ENCODE measurements around the gene ZNF407. TPM values are rescaled to one million over a fixed set of nuclear protein-coding genes. Genes with fewer than 3 reads are reported as not detected.

Gene ZNF407
- polyA plus RNA-seq, 6 donors from 2014 or later = 1.6 to 9.5 (median 4.9) TPM

DNA sequence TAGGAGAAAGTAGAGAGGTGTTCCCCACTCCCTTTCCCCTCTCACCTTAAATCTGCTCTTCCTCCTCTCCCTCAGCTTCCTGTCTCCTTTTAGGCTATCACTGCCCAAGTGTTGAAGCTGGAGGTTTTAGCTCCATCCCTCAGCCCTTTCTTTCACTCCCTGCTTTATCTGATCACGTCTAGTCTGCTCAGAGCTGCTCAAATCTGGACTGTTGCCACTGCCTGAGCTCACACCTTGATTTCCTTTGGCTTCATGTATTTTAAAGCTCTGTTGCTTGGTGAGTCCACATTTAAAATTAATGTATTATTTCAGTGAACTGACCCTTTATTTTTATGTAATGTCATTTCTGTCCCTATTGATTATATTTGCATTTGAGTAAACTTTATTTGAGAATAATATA, 374.7 kb downstream of the ZNF407 start:
- DNase-seq (no peak), ATAC-seq (ENCODE audit: low read depth in 2 of 2) (no peak)
- Mint-ChIP-seq H3K27me3 (no peaks in the 10 kb centered on the region), H3K9me3 (no peaks in the 10 kb centered on the region), H3K27ac (peak overlapping the region in 2 of 6 donors; percentile 44 to 75), H3K36me3 (peaks cover 0 to 9% of the 10 kb centered on the region in 2 donors), H3K4me3 (no peak overlapping the region), H3K4me1 (peaks cover 0 to 8% (median 2%) of the 10 kb centered on the region in 3 donors)

DNA sequence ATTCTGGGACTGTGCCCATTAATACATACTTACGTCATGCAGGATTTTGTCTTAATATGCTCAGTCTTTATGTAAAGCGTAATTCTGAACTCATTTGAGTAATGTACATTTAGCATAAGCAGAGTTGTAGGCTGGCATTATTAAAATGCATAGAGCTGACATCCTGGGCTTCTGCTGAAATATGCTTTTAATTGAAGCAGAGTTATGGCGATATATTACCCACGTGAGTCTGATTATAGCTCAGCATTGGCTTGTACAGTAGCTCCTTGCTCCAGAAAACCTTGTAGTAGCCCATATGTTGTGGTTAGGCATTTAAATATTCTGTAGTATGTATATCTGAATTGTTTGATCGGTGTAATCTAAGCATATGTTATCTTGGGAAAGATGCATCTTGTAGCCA, 377.3 kb downstream of the ZNF407 start:
- H3K4me3 Mint-ChIP-seq = no peak overlapping the region
- H3K4me1 Mint-ChIP-seq = peaks cover 0 to 8% (median 2%) of the 10 kb centered on the region in 3 donors
- H3K9me3 Mint-ChIP-seq = no peaks in the 10 kb centered on the region
- H3K27ac Mint-ChIP-seq = peak overlapping the region in 1 of 6 donors; percentile 13
- no peak for ATAC-seq (ENCODE audit: low read depth in 2 of 2)
- peaks cover 9 to 25% of the 10 kb centered on the region in 2 donors for H3K36me3 Mint-ChIP-seq
- no peaks in the 10 kb centered on the region for H3K27me3 Mint-ChIP-seq
- no peak for DNase-seq

- peaks cover 9 to 25% of the 10 kb centered on the region in 2 donors for H3K36me3 Mint-ChIP-seq
- DNase-seq = no peak
- H3K27ac Mint-ChIP-seq = no peak overlapping the region
- no peak overlapping the region for H3K4me3 Mint-ChIP-seq
- no peaks in the 10 kb centered on the region for H3K27me3 Mint-ChIP-seq
- ATAC-seq (ENCODE audit: low read depth in 2 of 2) = no peak
- H3K4me1 Mint-ChIP-seq = peaks cover 0 to 7% (median 2%) of the 10 kb centered on the region in 3 donors
- no peaks in the 10 kb centered on the region for H3K9me3 Mint-ChIP-seq
Measured at GRCh38 chr18:74976331-74976909, 378.8 kb downstream of the ZNF407 start.

DNA sequence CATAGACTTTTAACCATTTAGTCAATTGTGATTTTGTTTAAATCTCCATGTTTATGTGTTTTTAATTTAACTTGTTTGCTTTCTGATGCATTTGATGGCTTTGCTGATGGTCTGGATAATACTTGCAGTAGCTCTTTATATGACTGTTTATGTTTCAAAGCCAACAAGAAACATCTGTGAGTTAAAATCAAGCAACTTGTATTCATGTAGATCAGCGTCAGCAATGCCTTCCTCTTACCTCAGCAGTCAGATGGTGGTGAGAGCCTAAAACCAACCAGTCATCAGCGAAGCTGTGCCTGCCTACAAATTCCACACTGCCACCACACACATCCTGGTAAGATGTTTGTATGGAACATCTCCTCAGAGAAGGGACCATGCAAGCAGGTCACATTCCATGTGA, 379.4 kb downstream of the ZNF407 start:
- DNase-seq (no peak), ATAC-seq (ENCODE audit: low read depth in 2 of 2) (no peak)
- Mint-ChIP-seq H3K4me1 (peaks cover 0 to 4% (median 2%) of the 10 kb centered on the region in 3 donors), H3K4me3 (no peak overlapping the region), H3K27me3 (no peaks in the 10 kb centered on the region), H3K36me3 (peaks cover 9 to 25% of the 10 kb centered on the region in 2 donors), H3K9me3 (no peaks in the 10 kb centered on the region), H3K27ac (no peak overlapping the region)

DNA sequence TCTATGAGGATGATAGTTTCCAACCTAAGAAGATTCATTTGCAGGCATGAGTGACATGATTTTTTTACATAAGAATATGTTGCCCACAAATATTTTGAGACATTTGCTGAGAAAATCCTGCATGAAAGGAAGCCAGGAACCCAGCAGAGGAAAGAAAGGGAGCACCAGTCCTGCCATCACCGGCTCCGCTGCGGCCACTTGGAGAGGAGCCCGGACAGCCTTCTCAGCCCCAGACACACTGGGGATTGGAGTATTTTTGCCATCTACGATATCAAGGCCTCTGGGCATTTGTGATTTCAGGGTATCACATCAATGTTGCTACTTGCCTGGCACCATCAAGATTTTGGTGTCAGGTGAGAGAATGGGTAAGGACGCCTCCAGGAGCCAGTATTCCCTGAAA, 383.0 kb downstream of the ZNF407 start:
- Mint-ChIP-seq H3K9me3 (no peaks in the 10 kb centered on the region), H3K27ac (no peak overlapping the region), H3K4me3 (no peak overlapping the region), H3K4me1 (no peaks in the 10 kb centered on the region), H3K36me3 (peaks cover 9 to 31% of the 10 kb centered on the region in 2 donors), H3K27me3 (no peaks in the 10 kb centered on the region)
- ATAC-seq (ENCODE audit: low read depth in 2 of 2) (no peak), DNase-seq (no peak)

- H3K4me3 Mint-ChIP-seq = no peak overlapping the region
- no peak for ATAC-seq (ENCODE audit: low read depth in 2 of 2)
- no peaks in the 10 kb centered on the region for H3K27me3 Mint-ChIP-seq
- no peak overlapping the region for H3K27ac Mint-ChIP-seq
- DNase-seq = no peak
- peaks cover 9 to 31% of the 10 kb centered on the region in 2 donors for H3K36me3 Mint-ChIP-seq
- no peaks in the 10 kb centered on the region for H3K4me1 Mint-ChIP-seq
- no peaks in the 10 kb centered on the region for H3K9me3 Mint-ChIP-seq
Measured at GRCh38 chr18:74981476-74981875, 383.8 kb downstream of the ZNF407 start.

DNA sequence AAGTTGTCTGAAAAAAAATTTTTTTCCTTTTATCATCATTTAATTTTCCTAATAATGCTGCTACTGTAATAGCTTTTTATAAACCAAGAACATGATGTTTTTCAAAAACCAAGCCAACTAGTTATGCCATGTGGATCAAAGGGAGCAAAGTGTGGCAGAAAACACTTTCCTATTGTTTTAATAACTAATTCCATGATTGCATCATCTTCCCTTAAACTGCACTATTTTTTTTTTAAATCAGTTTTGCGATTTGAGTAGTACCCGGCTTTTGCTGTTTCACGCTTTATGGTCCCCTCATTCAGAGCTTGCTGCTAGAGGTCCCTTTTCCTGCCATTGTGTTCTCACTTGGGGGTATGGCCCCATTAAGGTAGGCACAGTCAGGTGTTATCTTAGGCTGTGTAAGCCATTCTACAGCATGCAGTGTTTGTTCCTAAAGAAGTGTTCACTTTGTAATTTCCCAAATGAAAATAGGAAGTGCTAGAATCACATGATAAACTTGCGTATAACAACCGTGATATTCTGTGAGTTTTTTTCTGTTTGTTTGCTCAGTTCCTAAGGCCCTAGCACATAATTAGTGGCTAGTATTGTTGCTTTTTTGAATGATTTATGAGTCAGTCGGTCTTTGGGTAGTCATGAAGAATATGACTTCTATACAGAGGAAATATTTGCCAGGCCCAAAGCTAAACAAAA, 385.4 kb downstream of the ZNF407 start:
- ATAC-seq (ENCODE audit: low read depth in 2 of 2) = no peak
- no peaks in the 10 kb centered on the region for H3K4me1 Mint-ChIP-seq
- DNase-seq = no peak
- peak overlapping the region in 1 of 6 donors; percentile 84 for H3K27ac Mint-ChIP-seq
- H3K4me3 Mint-ChIP-seq = no peak overlapping the region
- peaks cover 9 to 25% of the 10 kb centered on the region in 2 donors for H3K36me3 Mint-ChIP-seq
- no peaks in the 10 kb centered on the region for H3K9me3 Mint-ChIP-seq
- H3K27me3 Mint-ChIP-seq = no peaks in the 10 kb centered on the region

- no peak overlapping the region for H3K4me3 Mint-ChIP-seq
- peaks cover 9 to 10% of the 10 kb centered on the region in 2 donors for H3K36me3 Mint-ChIP-seq
- ATAC-seq (ENCODE audit: low read depth in 2 of 2) (no peak), DNase-seq (no peak)
- no peaks in the 10 kb centered on the region for H3K27me3 Mint-ChIP-seq
- H3K27ac Mint-ChIP-seq = peak overlapping the region in 1 of 6 donors; percentile 18
- peaks cover 0 to 7% (median 0%) of the 10 kb centered on the region in 3 donors for H3K4me1 Mint-ChIP-seq
- H3K9me3 Mint-ChIP-seq = no peaks in the 10 kb centered on the region
Measured at GRCh38 chr18:74989134-74989533, 391.5 kb downstream of the ZNF407 start.

DNA sequence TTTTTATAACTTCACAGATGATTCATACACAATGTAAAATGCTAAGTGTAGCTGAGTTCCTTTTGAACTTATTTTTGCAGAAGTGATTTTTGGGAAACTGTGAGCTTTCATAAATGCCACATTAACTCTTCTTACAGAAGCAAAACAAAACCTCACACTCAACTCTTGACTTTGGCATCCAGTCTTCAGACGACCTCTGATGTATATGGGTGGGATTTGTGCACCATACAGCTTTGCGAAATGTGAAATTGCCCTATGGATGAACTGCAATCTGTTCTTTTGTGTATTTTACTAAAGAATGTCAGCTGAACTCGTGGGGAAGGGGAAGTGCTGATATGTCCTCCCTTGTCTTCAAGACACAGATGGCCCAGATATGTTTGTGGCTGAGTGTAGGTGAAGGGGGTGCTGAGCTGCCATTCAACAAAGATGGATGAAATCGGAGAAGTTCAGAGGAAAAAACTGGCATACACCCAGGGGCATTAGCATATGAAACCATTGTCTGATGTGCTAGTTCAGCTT, 393.0 kb downstream of the ZNF407 start:
- H3K36me3 Mint-ChIP-seq = peaks cover 9 to 10% of the 10 kb centered on the region in 2 donors
- DNase-seq (no peak), ATAC-seq (ENCODE audit: low read depth in 2 of 2) (no peak)
- peak overlapping the region in 1 of 6 donors; percentile 23 for H3K27ac Mint-ChIP-seq
- H3K4me3 Mint-ChIP-seq = no peak overlapping the region
- H3K9me3 Mint-ChIP-seq = no peaks in the 10 kb centered on the region
- no peaks in the 10 kb centered on the region for H3K27me3 Mint-ChIP-seq
- peaks cover 0 to 11% (median 4%) of the 10 kb centered on the region in 3 donors for H3K4me1 Mint-ChIP-seq

- Mint-ChIP-seq H3K27me3 (no peaks in the 10 kb centered on the region), H3K4me3 (peak overlapping the region in 3 of 8 donors; percentile 6 to 54 (median 24)), H3K4me1 (peaks cover 0 to 11% (median 4%) of the 10 kb centered on the region in 3 donors), H3K36me3 (peaks cover 15 to 24% of the 10 kb centered on the region in 2 donors), H3K27ac (peak overlapping the region in 5 of 6 donors; percentile 26 to 76 (median 59)), H3K9me3 (peaks cover 0 to 8% (median 0%) of the 10 kb centered on the region in 7 donors)
- ATAC-seq (ENCODE audit: low read depth in 2 of 2) = peak in 1 of 2 donors; percentile 42
- DNase-seq = no peak
Measured at GRCh38 chr18:74994502-74995418, 397.1 kb downstream of the ZNF407 start.

DNA sequence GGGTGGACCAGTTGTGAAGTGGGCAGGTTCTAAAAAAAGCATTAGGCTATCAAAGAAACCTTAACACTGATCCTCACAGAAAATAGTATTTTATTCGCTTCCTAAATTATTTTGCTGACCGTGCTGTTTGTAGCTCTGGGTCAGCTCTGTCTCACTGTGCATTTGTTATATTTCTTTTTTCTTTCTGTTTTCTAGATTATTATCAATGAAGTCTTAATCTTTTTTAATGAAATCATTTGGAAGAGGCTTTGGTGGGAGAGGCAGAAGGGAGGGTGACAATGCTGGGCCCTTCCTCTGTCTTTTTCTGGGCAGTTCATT, 397.7 kb downstream of the ZNF407 start:
- Mint-ChIP-seq H3K9me3 (peaks cover 0 to 8% (median 0%) of the 10 kb centered on the region in 7 donors), H3K36me3 (peaks cover 15 to 24% of the 10 kb centered on the region in 2 donors), H3K4me1 (peaks cover 0 to 11% (median 4%) of the 10 kb centered on the region in 3 donors), H3K27ac (peak overlapping the region in 2 of 6 donors; percentile 26 to 74), H3K4me3 (no peak overlapping the region), H3K27me3 (no peaks in the 10 kb centered on the region)
- DNase-seq = no peak
- no peak for ATAC-seq (ENCODE audit: low read depth in 2 of 2)

- no peak for ATAC-seq (ENCODE audit: low read depth in 2 of 2)
- Mint-ChIP-seq H3K27ac (no peak overlapping the region), H3K4me3 (no peak overlapping the region), H3K9me3 (peaks cover 0 to 8% (median 0%) of the 10 kb centered on the region in 7 donors), H3K27me3 (no peaks in the 10 kb centered on the region), H3K36me3 (peaks cover 15 to 24% of the 10 kb centered on the region in 2 donors), H3K4me1 (peaks cover 0 to 11% (median 4%) of the 10 kb centered on the region in 3 donors)
- no peak for DNase-seq
Measured at GRCh38 chr18:74996055-74996454, 398.4 kb downstream of the ZNF407 start.

GRCh38 chr18:74996996-74997395, 399.3 kb downstream of the ZNF407 start:
- H3K27ac Mint-ChIP-seq = no peak overlapping the region
- peaks cover 0 to 9% (median 4%) of the 10 kb centered on the region in 3 donors for H3K4me1 Mint-ChIP-seq
- H3K4me3 Mint-ChIP-seq = no peak overlapping the region
- peaks cover 0 to 8% (median 0%) of the 10 kb centered on the region in 7 donors for H3K9me3 Mint-ChIP-seq
- no peak for DNase-seq
- H3K36me3 Mint-ChIP-seq = peaks cover 13 to 21% of the 10 kb centered on the region in 2 donors
- H3K27me3 Mint-ChIP-seq = no peaks in the 10 kb centered on the region
- ATAC-seq (ENCODE audit: low read depth in 2 of 2) = no peak
